Measurements from ENCODE around the gene ADGRV1.
"Not testable (repeated sequence)": the region's sequence is repeated elsewhere in the genome, so short reads cannot be mapped to it uniquely, and the experiment has no call there.

ADGRV1 gene

GRCh38 chr5:90549729-90550275, 8.8 kb upstream of the ADGRV1 start:
- DNase-seq (ENCODE audit: low read depth in 2 of 2): no peak

GRCh38 chr5:90550963-90551362, 7.6 kb upstream of the ADGRV1 start:
- no peak for DNase-seq (ENCODE audit: low read depth in 2 of 2)

- DNase-seq (ENCODE audit: low read depth in 2 of 2): no peak
Observed at GRCh38 chr5:90551376-90551775, 7.2 kb upstream of the ADGRV1 start.

GRCh38 chr5:90553711-90554110, 4.9 kb upstream of the ADGRV1 start:
- DNase-seq (ENCODE audit: low read depth in 2 of 2): no peak

- no peak for DNase-seq (ENCODE audit: low read depth in 2 of 2)
Observed at GRCh38 chr5:90554358-90555006, 4.1 kb upstream of the ADGRV1 start.

GRCh38 chr5:90555666-90556065, 2.9 kb upstream of the ADGRV1 start:
- no peak for DNase-seq (ENCODE audit: low read depth in 2 of 2)

- no peak for DNase-seq (ENCODE audit: low read depth in 2 of 2)
Observed at GRCh38 chr5:90557391-90557790, 1.2 kb upstream of the ADGRV1 start.

- DNase-seq (ENCODE audit: low read depth in 2 of 2): no peak
Observed at GRCh38 chr5:90557871-90558270, 726 bp upstream of the ADGRV1 start.

- DNase-seq (ENCODE audit: low read depth in 2 of 2): no peak
Observed at GRCh38 chr5:90560771-90561170, 2.2 kb downstream of the ADGRV1 start.

GRCh38 chr5:90561766-90562165, 3.2 kb downstream of the ADGRV1 start:
- DNase-seq (ENCODE audit: low read depth in 2 of 2): no peak

- no peak for DNase-seq (ENCODE audit: low read depth in 2 of 2)
Observed at GRCh38 chr5:90562341-90562740, 3.7 kb downstream of the ADGRV1 start.

- no peak for DNase-seq (ENCODE audit: low read depth in 2 of 2)
Observed at GRCh38 chr5:90563108-90563507, 4.5 kb downstream of the ADGRV1 start.

GRCh38 chr5:90565491-90565890, 6.9 kb downstream of the ADGRV1 start:
- DNase-seq (ENCODE audit: low read depth in 2 of 2): no peak

GRCh38 chr5:90569084-90569483, 10.5 kb downstream of the ADGRV1 start:
- DNase-seq (ENCODE audit: low read depth in 2 of 2): no peak

GRCh38 chr5:90570034-90570433, 11.4 kb downstream of the ADGRV1 start:
- no peak for DNase-seq (ENCODE audit: low read depth in 2 of 2)

GRCh38 chr5:90571147-90571773, 12.7 kb downstream of the ADGRV1 start:
- no peak for DNase-seq (ENCODE audit: low read depth in 2 of 2)

GRCh38 chr5:90575712-90576111, 17.1 kb downstream of the ADGRV1 start:
- no peak for DNase-seq (ENCODE audit: low read depth in 2 of 2)

- not testable (repeated sequence) for DNase-seq (ENCODE audit: low read depth in 2 of 2)
Observed at GRCh38 chr5:90576566-90576965, 18.0 kb downstream of the ADGRV1 start.

- DNase-seq (ENCODE audit: low read depth in 2 of 2): not testable (repeated sequence)
Observed at GRCh38 chr5:90579905-90580304, 21.3 kb downstream of the ADGRV1 start.

GRCh38 chr5:90581956-90582355, 23.4 kb downstream of the ADGRV1 start:
- no peak for DNase-seq (ENCODE audit: low read depth in 2 of 2)

GRCh38 chr5:90585337-90585986, 26.9 kb downstream of the ADGRV1 start:
- DNase-seq (ENCODE audit: low read depth in 2 of 2): no peak

GRCh38 chr5:90586469-90586868, 27.9 kb downstream of the ADGRV1 start:
- no peak for DNase-seq (ENCODE audit: low read depth in 2 of 2)

- no peak for DNase-seq (ENCODE audit: low read depth in 2 of 2)
Observed at GRCh38 chr5:90590170-90590569, 31.6 kb downstream of the ADGRV1 start.
